Pons (tissue), 1 donor: ENCODE results near the gene GASK1B.

Source experiments
- DNase-seq: peaks from one replicate; pipeline ENCODE4 v3.0.0-alpha.2; 2016; ENCODE audit warnings: low spot score

GASK1B gene

DNA sequence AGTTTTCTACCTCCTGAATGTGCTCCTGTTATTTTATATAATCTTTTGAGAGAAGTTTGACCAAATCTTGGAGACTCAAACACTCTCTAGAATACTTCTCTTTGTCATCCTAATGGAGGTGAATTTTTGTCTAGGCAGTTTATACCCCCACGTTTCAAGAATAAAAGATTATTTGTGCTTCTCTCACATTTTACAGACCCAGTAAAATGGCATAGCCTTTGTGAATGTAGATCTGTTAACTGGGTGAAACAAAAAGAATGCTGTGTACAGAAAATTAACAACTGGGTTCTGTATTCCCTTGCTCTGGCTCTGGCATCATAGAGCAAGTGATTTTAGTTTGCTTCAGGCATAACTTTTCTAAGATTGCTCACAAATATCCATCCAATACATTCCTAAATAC, 26.1 kb downstream of the GASK1B start:
- DNase-seq: peak; percentile 96

DNA sequence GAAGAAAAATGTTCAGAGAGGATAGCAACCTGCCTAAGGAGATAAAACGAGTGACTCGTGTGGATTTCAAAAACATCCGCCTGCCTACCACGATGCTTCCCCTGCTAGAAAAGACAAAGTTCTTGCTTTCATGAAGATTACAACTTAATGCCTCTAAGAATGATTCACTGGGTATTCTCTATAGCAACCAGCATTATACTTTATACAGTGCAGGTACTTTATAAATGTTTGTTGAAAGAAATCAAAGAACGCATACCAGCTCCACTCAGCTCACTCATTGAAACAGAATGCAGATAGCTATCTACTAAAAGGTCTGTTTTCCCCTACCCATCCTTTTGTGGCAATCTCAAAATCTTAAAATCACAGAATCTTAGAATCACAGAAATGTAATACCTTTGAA, 33.7 kb downstream of the GASK1B start:
- no peak for DNase-seq

DNA sequence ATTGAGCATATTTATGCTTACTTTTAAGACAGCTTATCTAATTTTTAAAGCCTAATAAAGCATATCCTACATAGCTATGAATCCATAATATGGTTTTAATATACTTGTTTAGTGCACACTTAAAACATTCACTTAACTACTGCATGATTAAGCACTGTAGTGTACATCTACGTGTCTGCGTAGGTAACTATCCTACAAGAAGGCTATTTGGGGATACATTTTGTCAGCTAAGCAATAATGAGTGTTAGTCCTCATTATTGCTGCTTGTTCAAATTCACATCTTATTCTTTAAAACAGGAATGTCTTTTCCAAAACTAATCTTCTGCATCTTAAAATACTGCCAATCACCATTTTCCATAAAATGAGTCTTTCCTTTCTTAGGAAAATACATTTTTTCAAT, 38.6 kb downstream of the GASK1B start:
- DNase-seq: no peak

DNA sequence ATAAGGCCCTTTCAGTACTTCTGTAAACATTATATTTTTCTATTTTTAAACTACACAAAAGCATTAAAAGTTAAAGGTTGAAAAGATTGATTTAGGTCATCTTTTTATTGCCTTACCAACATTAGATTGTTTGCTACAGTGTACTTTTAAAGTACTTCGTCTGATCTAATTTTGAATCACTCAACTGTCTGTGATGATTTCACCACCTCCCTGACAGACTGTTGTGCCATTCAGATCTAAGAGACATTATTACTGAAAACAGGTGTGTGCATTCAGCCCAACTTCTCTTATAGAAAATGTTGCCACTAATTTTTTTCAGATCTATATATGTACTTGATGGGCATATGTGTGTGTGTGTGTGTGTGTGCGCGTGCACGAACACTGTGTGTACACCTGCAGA, 39.3 kb downstream of the GASK1B start:
- DNase-seq: no peak

DNA sequence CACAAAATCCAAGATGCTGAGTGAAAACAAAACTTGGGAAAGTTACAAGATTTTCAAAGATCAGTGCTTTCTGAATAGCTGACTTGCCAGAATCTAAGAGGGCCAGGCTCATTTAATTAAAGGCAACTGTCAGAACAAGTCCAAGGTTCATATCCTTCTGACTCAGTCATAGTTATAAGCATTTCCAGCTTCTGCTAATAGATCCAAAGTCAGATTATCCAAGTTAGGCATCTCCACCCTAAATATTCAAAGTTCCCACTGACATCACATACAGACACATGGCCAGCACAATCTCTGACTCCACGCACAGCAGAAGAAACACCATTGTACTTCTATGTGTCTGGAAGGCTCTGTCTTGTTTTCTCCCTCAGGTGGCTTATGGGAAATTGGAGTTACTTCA, 41.8 kb downstream of the GASK1B start:
- DNase-seq: no peak

DNA sequence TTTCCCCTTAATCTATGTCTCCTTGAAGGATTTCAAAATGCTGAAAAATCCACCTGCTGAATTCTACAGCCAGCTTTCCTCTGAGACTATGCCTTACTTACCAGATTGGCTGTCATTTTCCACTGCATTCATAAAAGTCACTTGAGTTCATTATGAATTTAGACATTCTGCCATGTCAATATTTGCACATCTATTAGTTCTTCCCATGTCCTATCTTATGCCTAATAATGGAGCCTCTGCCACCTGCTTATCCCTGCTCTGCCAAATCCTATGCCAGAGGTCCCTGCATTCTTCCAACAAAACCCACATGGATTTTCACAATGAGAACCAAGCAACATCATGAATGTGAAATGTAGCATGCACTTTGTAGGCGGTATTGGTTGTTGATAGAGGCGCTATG, 42.6 kb downstream of the GASK1B start:
- no peak for DNase-seq

DNA sequence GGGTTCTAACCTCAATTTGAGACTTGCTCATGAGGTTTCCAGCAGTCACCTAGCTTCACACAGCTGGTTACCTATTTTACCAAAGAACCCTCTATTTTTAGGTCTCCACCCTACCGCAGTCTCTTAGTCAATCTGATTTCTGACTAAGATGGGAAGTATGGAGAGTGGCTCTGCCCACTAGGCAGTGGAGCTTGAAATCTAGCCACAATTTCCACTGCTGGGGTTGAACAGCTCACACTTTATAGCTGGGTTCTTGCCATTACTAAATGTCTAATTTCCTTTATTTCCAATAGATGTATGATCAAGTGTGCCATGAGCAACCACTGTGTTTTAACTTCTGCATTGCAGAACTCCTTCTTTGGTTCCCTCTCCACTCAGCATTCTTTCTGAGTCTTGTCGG, 43.1 kb downstream of the GASK1B start:
- no peak for DNase-seq

DNA sequence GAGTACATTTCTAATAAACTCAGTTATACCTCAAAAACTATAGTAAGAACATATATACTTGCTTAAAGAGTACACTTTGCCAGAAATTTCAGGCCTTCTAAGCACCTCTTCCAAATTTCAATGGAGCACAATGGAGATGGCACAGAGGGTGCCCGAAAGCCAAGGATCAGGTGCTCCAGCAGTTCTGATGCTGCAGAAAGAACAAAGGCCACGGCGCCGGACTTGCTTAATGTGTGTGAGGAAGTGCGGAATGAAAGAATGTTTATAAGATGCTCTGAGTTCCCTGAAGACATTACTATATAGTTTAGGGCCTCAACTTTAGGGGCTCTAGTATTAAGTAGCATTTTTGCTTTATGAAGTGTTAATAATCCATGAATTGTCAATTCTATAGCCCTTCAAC, 44.3 kb downstream of the GASK1B start:
- DNase-seq: no peak

DNA sequence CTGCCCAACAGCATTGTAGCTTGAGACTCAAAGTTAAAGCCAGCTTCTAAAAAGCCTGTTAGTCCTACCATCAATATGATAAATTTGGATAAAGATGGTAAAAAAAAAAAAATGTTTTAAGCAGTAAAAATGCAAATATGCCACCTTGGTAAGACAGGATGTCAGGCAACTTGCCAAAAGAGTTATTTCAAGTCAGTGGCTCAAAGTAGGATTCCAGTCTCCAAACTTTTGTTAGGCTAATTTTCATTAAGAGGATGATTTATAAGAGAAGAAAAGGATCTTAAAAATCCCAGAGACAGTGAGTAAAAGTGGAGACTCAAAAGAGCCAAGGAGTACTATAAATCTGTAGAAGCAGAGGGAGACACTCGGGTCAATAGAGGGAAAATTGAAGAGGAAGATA, 47.5 kb downstream of the GASK1B start:
- DNase-seq: no peak
